Measurements from ENCODE around the gene PATE4.

The PATE4 gene

GRCh38 chr11:125887373-125888324 is 54.5 kb downstream of the PATE4 start, which contains the start of gene HYLS1:
TSS of gene HYLS1 (plus strand) at chr11:125887668. CDS start at chr11:125899369, 11,701 bp downstream.
- DNase-seq, result peak; percentile 97 to 98
